HepG2 (cell line): Measurements from ENCODE around the gene DCAF8. TPM values are rescaled to one million over a fixed set of nuclear protein-coding genes. Genes with fewer than 3 reads are reported as not detected.

Source experiments
- ARNTL ChIP-seq: sonication (generic); formaldehyde crosslinking; IDR thresholded peaks from 2 replicates; pipeline ENCODE4 v1.4.0; 2020; ENCODE audit warnings: mild to moderate bottlenecking, missing genetic modification reagents
- CENPT ChIP-seq: sonication (generic); formaldehyde crosslinking; IDR thresholded peaks from 2 replicates; pipeline ENCODE4 v1.8.0; 2022; ENCODE audit warnings: low read depth, mild to moderate bottlenecking, moderate library complexity, missing genetic modification reagents
- ZNF33A ChIP-seq: sonication (generic); formaldehyde crosslinking; IDR thresholded peaks from 2 replicates; pipeline ENCODE4 v1.5.1; 2020; ENCODE audit warnings: missing genetic modification reagents, mild to moderate bottlenecking, moderate library complexity, borderline replicate concordance
- ZNF343 ChIP-seq: sonication (generic); formaldehyde crosslinking; IDR thresholded peaks from 2 replicates; pipeline ENCODE4 v1.4.0; 2020; ENCODE audit warnings: mild to moderate bottlenecking, missing genetic modification reagents
- polyA plus RNA-seq, 8 experiments: library from polyadenylated mRNA; depleted of rRNA in 3 of 8; stranded (reverse) in 7 of 8; unstranded in 1 of 8; fragments of >200 nt; fragmentation: Illumina TruSeq in 4 of 8; extraction: Trizol in 4 of 8; gene quantifications; 2 replicates each; pipeline versions ENCODE4 v1.2.1 to v1.2.3, GENCODE V29; 2011 to 2016; ENCODE audit warnings: low read depth in 4 of 8, missing spikeins in 1 of 8, mixed read lengths in 1 of 8; ENCODE audit not compliant: insufficient read depth in 1 of 8
- total RNA-seq, 5 experiments: library from RNA; depleted of rRNA; stranded (reverse); fragments of >200 nt; fragmentation: Illumina TruSeq; extraction: Trizol; gene quantifications; 2 replicates each; pipeline ENCODE4 v1.2.3, GENCODE V29; 2016; ENCODE audit warnings: low read depth in 1 of 5
- TF ChIP-seq, protein P1 (sequence below): IDR thresholded peaks from 2 replicates; pipeline ENCODE4 v1.6.1; 2018; ENCODE audit warnings: missing genetic modification reagents, mild to moderate bottlenecking, missing compliant biosample characterization
- TF ChIP-seq, protein P2 (sequence below): sonication (generic); formaldehyde crosslinking; IDR thresholded peaks from 2 replicates; pipeline ENCODE4 v1.8.0; 2022; ENCODE audit warnings: mild to moderate bottlenecking, missing genetic modification reagents
- TF ChIP-seq, protein P3 (sequence below): sonication (generic); formaldehyde crosslinking; IDR thresholded peaks from 2 replicates; pipeline ENCODE4 v1.8.1; 2023; ENCODE audit warnings: mild to moderate bottlenecking, missing genetic modification reagents
- TF ChIP-seq, protein P4 (sequence below): IDR thresholded peaks from 2 replicates; pipeline ENCODE4 v1.6.1; 2016; ENCODE audit warnings: low read depth, control low read depth
- TF ChIP-seq, protein P5 (sequence below), 2 experiments: sonication (generic) in 1 of 2; formaldehyde crosslinking in 1 of 2; IDR thresholded peaks; 2 replicates each; pipeline versions ENCODE4 v1.4.0 to v1.6.1; 2018 to 2020; ENCODE audit warnings: missing genetic modification reagents in 2 of 2, borderline replicate concordance in 1 of 2, low read depth in 1 of 2, mild to moderate bottlenecking in 1 of 2, missing biosample characterization in 1 of 2
- TF ChIP-seq, protein P6 (sequence below): sonication (generic); formaldehyde crosslinking; IDR thresholded peaks from 2 replicates; pipeline ENCODE4 v1.5.1; 2020; ENCODE audit warnings: missing genetic modification reagents, mild to moderate bottlenecking, borderline replicate concordance
- TF ChIP-seq, protein P7 (sequence below): sonication (generic); formaldehyde crosslinking; IDR thresholded peaks from 2 replicates; pipeline ENCODE4 v1.4.0; 2020; ENCODE audit warnings: low read depth, missing genetic modification reagents

Gene DCAF8
- total and polyA plus RNA-seq, 2 of the 13 experiments (the other 11 are each of a cell fraction or from before 2014, with no cell fraction given): 73.4 to 79.8 TPM

DNA sequence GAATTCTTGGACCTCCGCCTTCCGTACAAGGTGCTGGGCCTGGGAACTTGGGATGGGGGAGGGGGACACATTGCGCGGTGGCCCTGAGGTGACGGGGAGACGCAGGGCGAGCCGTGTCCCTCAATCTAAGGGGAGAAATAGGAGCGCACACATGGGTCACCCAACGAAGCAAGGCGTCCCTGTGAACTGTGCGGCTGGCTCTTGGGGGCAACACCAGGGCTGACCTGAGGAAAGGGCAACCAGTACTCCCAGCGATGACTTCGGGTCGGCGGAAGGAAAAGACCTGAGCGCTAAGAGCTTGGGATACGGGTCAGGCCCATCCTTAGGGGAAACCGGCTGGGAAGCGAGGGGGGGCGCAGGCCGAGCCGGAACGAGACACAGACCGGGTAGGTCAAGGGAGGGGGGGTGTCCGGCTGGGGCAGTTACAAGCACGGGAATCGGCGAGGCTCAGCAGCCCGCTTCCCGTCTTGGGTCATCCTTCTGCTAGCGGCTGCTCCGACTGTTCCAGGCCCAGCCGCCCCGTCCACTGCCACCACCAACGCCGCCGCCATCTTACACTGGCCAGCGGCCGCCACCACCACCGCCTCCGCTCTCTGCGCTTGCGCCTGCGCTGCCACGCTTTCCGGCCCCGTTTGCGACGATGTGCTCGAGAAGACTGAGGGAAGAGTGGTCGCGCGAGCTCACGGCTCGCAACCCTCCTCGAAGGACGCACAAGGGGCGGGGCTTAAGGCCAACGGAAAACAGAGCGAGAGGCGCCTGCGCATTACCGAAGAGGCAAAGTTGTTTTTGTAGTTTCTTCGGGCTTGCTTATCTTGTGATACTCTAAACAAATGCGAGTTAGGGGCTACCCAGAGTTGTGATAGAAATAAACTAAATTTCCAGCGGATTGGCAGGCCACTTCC, at the start of gene DCAF8 (continued):
- TF ChIP-seq, protein P1, sequence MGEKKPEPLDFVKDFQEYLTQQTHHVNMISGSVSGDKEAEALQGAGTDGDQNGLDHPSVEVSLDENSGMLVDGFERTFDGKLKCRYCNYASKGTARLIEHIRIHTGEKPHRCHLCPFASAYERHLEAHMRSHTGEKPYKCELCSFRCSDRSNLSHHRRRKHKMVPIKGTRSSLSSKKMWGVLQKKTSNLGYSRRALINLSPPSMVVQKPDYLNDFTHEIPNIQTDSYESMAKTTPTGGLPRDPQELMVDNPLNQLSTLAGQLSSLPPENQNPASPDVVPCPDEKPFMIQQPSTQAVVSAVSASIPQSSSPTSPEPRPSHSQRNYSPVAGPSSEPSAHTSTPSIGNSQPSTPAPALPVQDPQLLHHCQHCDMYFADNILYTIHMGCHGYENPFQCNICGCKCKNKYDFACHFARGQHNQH (CRISPR knock-in tag): peak; percentile 78
- TF ChIP-seq, protein P2, sequence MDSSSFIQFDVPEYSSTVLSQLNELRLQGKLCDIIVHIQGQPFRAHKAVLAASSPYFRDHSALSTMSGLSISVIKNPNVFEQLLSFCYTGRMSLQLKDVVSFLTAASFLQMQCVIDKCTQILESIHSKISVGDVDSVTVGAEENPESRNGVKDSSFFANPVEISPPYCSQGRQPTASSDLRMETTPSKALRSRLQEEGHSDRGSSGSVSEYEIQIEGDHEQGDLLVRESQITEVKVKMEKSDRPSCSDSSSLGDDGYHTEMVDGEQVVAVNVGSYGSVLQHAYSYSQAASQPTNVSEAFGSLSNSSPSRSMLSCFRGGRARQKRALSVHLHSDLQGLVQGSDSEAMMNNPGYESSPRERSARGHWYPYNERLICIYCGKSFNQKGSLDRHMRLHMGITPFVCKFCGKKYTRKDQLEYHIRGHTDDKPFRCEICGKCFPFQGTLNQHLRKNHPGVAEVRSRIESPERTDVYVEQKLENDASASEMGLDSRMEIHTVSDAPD (CRISPR knock-in tag): no peak
- TF ChIP-seq, protein P3, sequence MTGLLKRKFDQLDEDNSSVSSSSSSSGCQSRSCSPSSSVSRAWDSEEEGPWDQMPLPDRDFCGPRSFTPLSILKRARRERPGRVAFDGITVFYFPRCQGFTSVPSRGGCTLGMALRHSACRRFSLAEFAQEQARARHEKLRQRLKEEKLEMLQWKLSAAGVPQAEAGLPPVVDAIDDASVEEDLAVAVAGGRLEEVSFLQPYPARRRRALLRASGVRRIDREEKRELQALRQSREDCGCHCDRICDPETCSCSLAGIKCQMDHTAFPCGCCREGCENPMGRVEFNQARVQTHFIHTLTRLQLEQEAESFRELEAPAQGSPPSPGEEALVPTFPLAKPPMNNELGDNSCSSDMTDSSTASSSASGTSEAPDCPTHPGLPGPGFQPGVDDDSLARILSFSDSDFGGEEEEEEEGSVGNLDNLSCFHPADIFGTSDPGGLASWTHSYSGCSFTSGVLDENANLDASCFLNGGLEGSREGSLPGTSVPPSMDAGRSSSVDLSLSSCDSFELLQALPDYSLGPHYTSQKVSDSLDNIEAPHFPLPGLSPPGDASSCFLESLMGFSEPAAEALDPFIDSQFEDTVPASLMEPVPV: peak; percentile 60; the same call in 1 of the 2 replicates
- TF ChIP-seq ARNTL (0 out of 2 replicates have a peak, but pooled peaks have one; percentile 45), ZNF343 (peak; percentile 86; the same call in 1 of the 2 replicates), CENPT (CRISPR knock-in tag) (no peak), ZNF33A (0 out of 2 replicates have a peak, but pooled peaks have one; percentile 57)
- TF ChIP-seq, protein P4, sequence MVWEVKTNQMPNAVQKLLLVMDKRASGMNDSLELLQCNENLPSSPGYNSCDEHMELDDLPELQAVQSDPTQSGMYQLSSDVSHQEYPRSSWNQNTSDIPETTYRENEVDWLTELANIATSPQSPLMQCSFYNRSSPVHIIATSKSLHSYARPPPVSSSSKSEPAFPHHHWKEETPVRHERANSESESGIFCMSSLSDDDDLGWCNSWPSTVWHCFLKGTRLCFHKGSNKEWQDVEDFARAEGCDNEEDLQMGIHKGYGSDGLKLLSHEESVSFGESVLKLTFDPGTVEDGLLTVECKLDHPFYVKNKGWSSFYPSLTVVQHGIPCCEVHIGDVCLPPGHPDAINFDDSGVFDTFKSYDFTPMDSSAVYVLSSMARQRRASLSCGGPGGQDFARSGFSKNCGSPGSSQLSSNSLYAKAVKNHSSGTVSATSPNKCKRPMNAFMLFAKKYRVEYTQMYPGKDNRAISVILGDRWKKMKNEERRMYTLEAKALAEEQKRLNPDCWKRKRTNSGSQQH: no peak
- TF ChIP-seq, protein P5, sequence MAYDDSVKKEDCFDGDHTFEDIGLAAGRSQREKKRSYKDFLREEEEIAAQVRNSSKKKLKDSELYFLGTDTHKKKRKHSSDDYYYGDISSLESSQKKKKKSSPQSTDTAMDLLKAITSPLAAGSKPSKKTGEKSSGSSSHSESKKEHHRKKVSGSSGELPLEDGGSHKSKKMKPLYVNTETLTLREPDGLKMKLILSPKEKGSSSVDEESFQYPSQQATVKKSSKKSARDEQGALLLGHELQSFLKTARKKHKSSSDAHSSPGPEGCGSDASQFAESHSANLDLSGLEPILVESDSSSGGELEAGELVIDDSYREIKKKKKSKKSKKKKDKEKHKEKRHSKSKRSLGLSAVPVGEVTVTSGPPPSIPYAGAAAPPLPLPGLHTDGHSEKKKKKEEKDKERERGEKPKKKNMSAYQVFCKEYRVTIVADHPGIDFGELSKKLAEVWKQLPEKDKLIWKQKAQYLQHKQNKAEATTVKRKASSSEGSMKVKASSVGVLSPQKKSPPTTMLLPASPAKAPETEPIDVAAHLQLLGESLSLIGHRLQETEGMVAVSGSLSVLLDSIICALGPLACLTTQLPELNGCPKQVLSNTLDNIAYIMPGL (CRISPR knock-in tag; IDR thresholded peaks at IDR 0.05; ENCODE audit: borderline replicate concordance in 1 of 2, low read depth in 1 of 2): peak; percentile 86 to 90
- TF ChIP-seq, protein P6, sequence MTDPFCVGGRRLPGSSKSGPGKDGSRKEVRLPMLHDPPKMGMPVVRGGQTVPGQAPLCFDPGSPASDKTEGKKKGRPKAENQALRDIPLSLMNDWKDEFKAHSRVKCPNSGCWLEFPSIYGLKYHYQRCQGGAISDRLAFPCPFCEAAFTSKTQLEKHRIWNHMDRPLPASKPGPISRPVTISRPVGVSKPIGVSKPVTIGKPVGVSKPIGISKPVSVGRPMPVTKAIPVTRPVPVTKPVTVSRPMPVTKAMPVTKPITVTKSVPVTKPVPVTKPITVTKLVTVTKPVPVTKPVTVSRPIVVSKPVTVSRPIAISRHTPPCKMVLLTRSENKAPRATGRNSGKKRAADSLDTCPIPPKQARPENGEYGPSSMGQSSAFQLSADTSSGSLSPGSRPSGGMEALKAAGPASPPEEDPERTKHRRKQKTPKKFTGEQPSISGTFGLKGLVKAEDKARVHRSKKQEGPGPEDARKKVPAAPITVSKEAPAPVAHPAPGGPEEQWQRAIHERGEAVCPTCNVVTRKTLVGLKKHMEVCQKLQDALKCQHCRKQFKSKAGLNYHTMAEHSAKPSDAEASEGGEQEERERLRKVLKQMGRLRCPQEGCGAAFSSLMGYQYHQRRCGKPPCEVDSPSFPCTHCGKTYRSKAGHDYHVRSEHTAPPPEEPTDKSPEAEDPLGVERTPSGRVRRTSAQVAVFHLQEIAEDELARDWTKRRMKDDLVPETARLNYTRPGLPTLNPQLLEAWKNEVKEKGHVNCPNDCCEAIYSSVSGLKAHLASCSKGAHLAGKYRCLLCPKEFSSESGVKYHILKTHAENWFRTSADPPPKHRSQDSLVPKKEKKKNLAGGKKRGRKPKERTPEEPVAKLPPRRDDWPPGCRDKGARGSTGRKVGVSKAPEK: no peak
- TF ChIP-seq, protein P7, sequence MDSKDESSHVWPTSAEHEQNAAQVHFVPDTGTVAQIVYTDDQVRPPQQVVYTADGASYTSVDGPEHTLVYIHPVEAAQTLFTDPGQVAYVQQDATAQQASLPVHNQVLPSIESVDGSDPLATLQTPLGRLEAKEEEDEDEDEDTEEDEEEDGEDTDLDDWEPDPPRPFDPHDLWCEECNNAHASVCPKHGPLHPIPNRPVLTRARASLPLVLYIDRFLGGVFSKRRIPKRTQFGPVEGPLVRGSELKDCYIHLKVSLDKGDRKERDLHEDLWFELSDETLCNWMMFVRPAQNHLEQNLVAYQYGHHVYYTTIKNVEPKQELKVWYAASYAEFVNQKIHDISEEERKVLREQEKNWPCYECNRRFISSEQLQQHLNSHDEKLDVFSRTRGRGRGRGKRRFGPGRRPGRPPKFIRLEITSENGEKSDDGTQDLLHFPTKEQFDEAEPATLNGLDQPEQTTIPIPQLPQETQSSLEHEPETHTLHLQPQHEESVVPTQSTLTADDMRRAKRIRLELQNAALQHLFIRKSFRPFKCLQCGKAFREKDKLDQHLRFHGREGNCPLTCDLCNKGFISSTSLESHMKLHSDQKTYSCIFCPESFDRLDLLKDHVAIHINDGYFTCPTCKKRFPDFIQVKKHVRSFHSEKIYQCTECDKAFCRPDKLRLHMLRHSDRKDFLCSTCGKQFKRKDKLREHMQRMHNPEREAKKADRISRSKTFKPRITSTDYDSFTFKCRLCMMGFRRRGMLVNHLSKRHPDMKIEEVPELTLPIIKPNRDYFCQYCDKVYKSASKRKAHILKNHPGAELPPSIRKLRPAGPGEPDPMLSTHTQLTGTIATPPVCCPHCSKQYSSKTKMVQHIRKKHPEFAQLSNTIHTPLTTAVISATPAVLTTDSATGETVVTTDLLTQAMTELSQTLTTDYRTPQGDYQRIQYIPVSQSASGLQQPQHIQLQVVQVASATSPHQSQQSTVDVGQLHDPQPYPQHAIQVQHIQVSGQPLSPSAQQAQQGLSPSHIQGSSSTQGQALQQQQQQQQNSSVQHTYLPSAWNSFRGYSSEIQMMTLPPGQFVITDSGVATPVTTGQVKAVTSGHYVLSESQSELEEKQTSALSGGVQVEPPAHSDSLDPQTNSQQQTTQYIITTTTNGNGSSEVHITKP (CRISPR knock-in tag): no peak
